ENCODE results near the gene SLC35F1. TPM values are rescaled to one million over a fixed set of nuclear protein-coding genes. Genes with fewer than 3 reads are reported as not detected.
"Not testable (repeated sequence)": the region's sequence is repeated elsewhere in the genome, so short reads cannot be mapped to it uniquely, and the experiment has no call there.

Gene SLC35F1
- total RNA-seq, 3 donors from 2014 or later = 0.23 to 6.1 (median 0.29) TPM

- Histone ChIP-seq H3K4me3 (no peak overlapping the region), H3K36me3 (ENCODE audit: low read depth) (no peaks in the 10 kb centered on the region), H3K4me1 (ENCODE audit: low read depth) (no peaks in the 10 kb centered on the region), H3K9me3 (no peaks in the 10 kb centered on the region)
- no peak for TF ChIP-seq CTCF (IDR thresholded peaks at IDR 0.05)
- intact Hi-C loops (cut with DNase I, micrococcal nuclease) = no loop called here
- DNase-seq = no peak
- no peak for ATAC-seq
These were observed 105.9 kb downstream of the SLC35F1 start for GRCh38 chr6:118012944-118013343.

GRCh38 chr6:118016532-118016931 is 109.5 kb downstream of the SLC35F1 start:
- no peaks in the 10 kb centered on the region for H3K36me3 ChIP-seq (ENCODE audit: low read depth)
- H3K9me3 ChIP-seq = no peaks in the 10 kb centered on the region
- intact Hi-C loops (cut with DNase I, micrococcal nuclease) = no loop called here
- TF ChIP-seq CTCF (IDR thresholded peaks at IDR 0.05) = no peak
- no peaks in the 10 kb centered on the region for H3K4me1 ChIP-seq (ENCODE audit: low read depth)
- DNase-seq = no peak
- no peak for ATAC-seq
- no peak overlapping the region for H3K4me3 ChIP-seq

- DNase-seq (no peak), ATAC-seq (no peak)
- no peaks in the 10 kb centered on the region for H3K4me1 ChIP-seq (ENCODE audit: low read depth)
- intact Hi-C loops (cut with DNase I, micrococcal nuclease) = no loop called here
- no peak for TF ChIP-seq CTCF (IDR thresholded peaks at IDR 0.05)
- no peaks in the 10 kb centered on the region for H3K9me3 ChIP-seq
- H3K36me3 ChIP-seq (ENCODE audit: low read depth) = no peaks in the 10 kb centered on the region
- no peak overlapping the region for H3K4me3 ChIP-seq
These were observed 110.3 kb downstream of the SLC35F1 start for GRCh38 chr6:118017301-118017848.

GRCh38 chr6:118023771-118024170 is 116.7 kb downstream of the SLC35F1 start:
- H3K9me3 ChIP-seq = no peaks in the 10 kb centered on the region
- intact Hi-C loops (cut with DNase I, micrococcal nuclease) = no loop called here
- no peaks in the 10 kb centered on the region for H3K4me1 ChIP-seq (ENCODE audit: low read depth)
- no peak for TF ChIP-seq CTCF (IDR thresholded peaks at IDR 0.05)
- DNase-seq (no peak), ATAC-seq (no peak)
- H3K36me3 ChIP-seq (ENCODE audit: low read depth) = no peaks in the 10 kb centered on the region
- no peak overlapping the region for H3K4me3 ChIP-seq

- TF ChIP-seq CTCF (IDR thresholded peaks at IDR 0.05) = no peak
- ATAC-seq (no peak), DNase-seq (no peak)
- Histone ChIP-seq H3K4me1 (ENCODE audit: low read depth) (no peaks in the 10 kb centered on the region), H3K9me3 (no peaks in the 10 kb centered on the region), H3K4me3 (no peak overlapping the region), H3K36me3 (ENCODE audit: low read depth) (no peaks in the 10 kb centered on the region)
- intact Hi-C loops (cut with DNase I, micrococcal nuclease) = no loop called here
These were observed 122.9 kb downstream of the SLC35F1 start for GRCh38 chr6:118029967-118030366.

- H3K9me3 ChIP-seq; H3K4me1 ChIP-seq (ENCODE audit: low read depth): not testable (repeated sequence)
These were observed 130.4 kb downstream of the SLC35F1 start for GRCh38 chr6:118037479-118037878.

More at GRCh38 chr6:118037479-118037878, 130.4 kb downstream of the SLC35F1 start:
- DNase-seq; H3K4me3 ChIP-seq; H3K36me3 ChIP-seq (ENCODE audit: low read depth); intact Hi-C loops (cut with DNase I, micrococcal nuclease); ATAC-seq: not testable (repeated sequence)
